HG03039 (cell line): ENCODE results near the gene SHD.
"Not testable (repeated sequence)": the region's sequence is repeated elsewhere in the genome, so short reads cannot be mapped to it uniquely, and the experiment has no call there.

ENCODE experiments used
- ATAC-seq: cut with Tn5 transposase; IDR thresholded peaks from one replicate; pipeline ENCODE4 v1.9.1; 2021; ENCODE audit warnings: mild to moderate bottlenecking, moderate library complexity; ENCODE audit not compliant: unreplicated experiment

The SHD gene

DNA sequence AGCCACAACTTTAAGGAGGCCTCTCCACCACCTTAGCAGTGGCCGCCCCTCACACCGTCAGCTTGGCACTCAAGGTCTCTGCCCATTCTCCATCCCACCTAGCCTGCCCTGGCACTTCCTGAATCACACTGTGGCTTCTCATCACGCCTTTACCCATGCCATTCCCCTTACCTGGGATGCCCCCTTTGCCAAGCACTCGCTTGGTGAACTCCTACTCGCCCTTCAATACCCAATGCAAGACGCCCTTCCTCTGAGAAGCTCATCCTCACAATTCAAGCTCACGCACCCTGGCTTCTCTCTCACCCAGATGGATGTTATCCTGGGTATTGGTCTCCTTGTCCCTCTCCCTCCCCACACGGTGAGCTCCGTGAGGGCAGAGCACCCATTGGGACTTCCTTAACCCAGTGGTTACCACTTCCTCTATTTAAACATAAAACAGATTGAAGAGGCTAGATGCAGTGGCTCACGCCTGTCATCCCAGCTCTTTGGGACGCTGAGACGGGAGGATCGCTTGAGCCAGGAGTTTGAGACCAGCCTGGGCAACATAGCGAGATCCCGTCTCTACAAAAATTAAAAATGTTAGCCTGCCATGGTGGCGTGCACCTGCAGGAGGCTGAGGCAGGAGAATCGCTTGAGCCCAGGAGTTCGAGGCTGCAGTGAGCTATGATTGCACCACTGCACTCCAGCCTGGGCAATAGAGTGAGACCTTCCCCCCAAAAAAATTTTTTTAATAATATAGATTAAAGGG is 12.6 kb upstream of the SHD start:
- no peak for ATAC-seq

DNA sequence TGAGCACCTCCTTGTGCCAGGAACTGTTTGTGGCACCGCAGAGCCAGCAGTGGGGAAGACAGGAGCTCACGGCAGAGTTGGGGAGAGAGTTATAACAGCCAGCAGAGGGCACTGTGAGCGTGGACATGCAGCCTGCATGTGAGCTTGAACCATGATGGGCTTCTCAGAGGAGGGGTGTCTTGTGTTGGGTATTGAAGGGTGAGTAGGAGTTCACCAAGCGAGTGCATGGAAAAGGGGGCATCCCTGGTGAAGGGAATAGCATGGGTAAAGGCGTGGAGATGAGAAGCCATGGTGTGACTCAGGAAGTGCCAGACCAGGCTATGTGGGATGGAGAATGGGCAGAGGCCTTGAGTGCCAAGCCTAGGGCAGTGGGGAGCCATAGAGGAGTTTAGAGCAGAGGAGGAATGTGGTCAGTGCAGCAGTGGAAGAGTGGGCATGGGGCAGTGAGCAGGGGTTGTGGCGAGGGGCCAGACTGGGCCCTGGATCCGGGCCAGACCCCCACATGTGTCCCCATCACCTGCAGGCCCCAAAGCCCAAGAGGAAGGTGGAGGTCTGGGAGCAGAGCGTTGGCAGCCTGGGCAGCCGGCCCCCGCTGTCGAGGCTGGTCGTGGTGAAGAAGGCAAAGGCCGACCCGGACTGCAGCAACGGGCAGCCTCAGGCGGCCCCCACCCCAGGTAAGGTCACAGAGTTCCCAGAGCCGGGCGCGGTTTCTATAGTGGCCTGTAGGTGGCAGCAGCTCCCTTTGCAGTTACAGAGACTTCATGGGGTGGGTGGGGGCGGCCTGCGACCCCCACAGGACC is 11.8 kb upstream of the SHD start:
- ATAC-seq: no peak

DNA sequence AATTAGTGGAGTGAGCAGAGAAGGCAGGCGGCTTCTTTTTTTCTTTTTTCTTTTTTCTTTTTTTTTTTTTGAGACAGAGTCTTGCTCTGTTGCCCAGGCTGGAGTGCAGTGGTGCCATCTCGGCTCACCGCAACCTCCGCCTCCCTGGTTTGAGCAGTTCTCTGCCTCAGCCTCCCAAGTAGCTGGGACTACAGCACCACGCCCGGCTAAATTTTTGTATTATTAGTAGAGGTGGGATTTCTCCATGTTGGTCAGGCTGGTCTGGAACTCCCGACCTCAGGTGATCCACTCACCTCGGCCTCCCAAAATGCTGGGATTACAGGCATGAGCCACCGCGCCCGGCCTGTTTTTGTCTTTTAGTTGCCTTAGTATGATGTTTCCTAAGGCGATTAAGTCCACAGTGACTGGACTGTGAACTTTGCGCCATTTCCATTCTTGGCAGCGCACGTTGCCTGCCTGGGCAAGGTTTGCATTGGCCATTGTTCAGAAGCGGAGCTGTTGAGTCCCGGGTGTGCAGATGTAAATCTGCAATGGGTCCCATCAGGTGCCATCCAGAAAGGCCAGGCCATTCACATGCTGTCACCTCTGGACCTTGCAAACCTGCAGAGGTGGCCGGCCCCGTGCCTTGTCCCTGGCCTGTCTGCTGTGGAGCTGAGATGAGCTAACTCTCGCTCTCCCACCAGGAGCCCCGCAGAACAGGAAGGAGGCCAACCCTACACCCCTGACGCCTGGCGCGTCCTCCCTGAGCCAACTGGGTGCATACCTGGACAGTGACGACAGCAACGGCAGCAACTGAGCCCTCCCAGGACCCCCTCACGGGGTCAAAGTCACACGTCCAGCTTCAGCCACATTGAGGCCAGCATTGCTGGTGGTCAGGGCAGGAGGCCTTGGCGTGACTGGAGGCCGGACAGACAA is 10.9 kb upstream of the SHD start:
- no peak for ATAC-seq

DNA sequence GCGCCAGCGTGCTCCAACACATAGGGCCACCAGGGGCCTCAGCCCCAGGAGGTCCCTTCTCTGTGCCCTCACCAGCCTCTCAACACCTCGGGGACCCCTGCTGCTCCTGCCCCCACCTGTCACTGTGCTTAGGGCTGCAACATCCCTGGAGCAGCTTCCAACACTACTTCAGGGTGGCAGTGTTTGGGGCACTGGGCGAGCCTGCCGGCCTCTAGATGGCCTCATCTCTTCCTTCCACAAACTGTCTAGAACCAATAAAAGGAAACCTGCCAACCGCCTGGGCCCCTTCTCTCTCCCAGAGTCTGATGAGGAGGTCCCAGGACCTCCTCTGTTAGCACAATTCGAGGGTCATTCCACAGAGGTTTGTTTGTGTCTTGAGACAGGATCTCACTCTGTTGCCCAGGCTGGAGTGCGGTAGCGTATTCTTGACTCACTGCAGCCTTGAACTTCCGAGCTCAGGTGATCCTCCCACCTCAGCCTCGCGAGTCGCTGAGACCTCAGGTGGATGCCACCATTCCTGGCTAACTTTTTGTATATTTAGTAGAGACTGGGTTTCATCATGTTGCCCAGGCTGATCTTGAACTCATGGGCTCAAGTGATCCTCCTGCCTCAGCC is 10.1 kb upstream of the SHD start:
- ATAC-seq: no peak

DNA sequence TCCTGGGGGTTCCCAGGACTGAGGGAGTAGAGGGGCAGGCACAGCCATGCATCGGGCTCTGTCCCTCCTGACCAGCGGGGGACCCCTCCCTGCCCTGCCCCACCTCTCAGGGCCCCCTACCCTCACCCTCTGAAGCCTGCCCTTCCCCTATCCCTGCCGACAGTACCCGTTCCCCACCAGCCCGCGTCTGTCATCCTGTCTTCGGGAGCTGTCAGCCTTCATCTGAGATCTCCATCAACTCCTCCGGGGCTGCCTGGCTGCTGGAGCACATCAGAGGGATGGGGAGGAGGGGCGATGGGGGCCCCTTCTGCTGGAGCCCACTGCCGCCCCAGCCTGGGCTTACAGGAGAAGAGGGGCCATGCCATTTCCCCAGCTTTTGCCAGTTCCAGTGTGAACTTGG is 6.2 kb upstream of the SHD start:
- no peak for ATAC-seq

DNA sequence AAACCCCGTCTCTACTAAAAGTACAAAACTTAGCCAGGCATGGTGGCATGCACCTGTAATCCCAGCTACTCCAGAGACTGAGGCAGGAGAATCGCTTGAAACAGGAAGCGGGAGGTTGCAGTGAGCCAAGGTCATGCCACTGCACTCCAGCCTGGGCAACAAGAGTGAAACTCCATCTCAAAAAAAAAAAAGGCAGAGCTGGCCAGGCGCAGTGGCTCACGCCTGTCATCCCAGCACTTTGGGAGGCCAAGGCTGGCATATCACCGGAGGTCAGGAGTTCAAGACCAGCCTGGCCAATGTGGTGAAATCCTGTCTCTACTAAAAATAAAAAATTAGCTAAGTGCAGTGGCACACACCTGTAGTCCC is 4.8 kb upstream of the SHD start:
- not testable (repeated sequence) for ATAC-seq

DNA sequence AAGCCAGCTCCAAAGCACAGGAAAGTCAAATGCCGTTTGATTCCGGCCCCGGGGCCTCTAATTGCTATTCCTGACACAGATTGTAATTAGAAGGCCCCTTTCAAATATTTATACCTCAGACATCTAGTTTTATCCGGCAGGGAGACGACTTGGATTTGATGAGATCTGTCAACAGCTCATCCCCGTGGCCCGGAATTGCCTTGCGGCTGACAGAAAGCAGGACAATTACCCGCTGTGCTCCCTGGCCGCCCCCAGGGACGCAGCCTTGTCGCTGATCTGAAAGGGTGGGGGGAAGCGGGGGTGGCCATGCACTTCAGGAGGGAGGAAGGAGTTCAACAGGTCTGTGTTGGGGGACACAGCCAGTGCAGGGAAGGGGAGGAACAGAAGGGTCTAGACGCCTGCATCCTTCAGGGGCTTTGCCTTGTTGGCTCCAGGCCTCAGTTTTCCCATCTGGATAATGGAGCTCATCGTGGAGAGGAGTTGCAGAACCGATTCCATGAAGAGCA is 1.8 kb upstream of the SHD start:
- no peak for ATAC-seq

DNA sequence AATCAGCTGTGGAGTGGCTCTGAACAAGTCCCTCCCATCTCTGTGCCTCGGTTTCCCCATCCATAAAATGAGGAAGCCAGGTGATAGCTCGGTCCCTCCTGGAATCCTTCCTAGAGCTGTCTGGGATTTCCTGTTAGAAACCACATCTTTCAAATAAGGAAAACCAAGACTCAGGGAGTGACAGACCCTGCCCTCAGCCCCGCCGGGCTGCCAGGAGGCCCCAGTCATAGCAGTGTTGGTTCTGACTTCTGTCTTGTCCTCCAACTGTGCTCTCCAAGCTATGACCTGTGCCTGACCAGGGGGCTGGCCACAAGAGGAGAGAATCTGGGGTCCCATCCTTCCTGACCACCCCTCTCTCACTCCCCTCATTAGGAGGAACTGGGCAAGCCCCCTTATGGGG is 1.1 kb upstream of the SHD start:
- no peak for ATAC-seq

DNA sequence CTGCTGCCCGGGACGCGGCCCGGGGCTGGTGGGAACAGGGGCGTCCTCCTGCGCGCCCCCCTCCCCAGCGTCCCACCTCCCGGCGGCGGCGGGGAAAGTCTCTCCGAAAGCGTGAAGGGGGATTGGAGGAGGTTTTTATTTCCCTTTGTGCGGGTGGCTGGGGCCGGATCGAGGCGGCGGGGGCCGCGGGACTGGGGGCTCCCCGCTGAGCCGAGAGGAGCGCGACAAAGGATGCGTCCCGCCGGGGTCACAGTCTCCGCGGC is 132 bp downstream of the SHD start:
- no peak for ATAC-seq

DNA sequence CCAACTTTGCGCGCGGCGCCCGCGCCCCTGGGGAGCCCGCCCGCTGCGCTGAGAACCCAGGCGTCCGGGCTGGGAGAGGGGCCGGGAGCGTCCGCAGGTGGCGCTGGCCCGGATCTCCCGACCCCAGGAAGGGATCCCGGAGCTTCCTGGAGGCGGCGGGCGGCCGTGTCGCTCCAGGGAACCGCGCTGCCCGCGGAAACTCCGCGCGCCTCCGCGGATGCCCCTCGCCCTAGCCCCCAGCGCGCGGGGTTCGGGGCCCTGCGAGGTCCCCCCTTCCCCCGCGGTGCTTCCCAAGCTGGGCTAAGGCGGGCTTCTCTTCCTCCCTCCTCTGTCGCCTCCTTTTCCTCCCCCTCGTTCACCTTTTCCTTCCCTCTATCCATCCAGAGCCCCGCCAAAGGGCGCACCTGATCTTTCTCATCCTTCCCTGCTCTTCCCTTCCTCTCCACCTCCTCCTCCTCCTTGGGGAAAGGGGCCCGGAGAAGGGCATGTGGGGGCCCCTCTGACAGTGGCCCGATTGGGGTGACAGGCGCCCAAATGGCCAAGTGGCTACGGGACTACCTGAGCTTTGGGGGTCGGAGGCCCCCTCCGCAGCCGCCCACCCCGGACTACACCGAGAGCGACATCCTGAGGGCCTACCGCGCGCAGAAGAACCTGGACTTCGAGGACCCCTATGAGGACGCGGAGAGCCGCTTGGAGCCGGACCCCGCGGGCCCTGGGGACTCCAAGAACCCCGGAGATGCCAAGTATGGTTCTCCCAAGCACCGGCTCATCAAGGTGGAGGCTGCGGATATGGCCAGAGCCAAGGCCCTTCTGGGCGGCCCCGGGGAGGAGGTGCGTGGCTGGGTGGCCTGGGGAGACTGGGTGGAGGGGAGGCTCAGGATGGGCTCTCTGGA is 710 bp downstream of the SHD start:
- ATAC-seq: no peak

DNA sequence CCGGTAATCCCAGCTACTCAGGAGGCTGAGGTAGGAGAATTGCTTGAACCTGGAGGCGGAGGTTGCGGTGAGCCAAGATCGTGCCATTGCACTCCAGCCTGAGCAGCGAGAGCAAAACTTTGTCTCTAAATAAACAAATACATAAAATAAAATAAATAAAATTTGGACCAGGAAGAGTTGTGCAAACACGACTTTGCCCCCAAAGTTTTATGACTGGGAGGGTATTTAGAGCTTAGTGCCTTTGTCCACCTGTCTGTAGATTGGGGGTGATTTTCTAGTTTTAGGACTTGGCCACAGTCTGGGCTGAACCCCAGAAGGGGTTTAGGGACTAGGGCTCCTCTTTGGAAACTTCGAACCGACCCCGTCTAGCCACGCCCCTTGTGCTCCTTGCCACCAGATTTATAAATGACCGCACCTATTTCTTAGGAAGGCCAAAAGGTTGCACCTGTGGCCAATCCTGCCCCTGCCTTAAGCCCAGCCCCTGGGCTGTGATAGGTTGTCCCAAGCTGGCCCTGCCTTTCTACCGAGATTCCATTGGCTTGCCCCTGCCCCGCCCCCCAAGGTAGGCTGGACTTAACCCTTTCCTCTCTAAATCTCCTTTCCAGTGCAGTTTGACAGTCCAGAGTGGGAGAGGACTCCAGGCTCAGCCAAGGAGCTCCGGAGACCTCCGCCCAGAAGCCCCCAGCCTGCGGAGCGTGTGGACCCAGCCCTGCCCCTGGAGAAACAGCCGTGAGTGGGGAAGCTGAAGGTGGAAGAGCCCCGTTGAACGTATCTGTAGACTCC is 5.3 kb downstream of the SHD start:
- no peak for ATAC-seq

DNA sequence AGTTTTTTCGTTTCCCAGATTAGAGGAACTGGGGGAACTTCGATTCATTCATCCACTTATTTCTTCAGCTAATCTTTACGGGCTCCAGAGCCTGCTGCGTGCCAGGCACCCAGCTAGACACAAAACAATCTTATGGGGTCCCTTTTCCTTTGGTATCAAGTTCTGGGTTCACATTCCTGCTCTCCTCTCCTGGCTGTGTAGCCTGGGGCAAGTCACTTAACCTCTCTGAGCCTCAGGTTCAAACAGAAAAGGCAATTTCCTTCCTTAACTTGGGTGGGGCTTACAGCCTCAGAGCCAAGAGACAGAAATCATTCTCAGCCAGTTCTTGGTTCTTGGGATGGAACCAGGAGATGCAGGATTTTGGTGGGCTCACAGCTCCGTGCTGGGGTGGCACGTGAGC is 5.9 kb downstream of the SHD start:
- ATAC-seq: no peak

DNA sequence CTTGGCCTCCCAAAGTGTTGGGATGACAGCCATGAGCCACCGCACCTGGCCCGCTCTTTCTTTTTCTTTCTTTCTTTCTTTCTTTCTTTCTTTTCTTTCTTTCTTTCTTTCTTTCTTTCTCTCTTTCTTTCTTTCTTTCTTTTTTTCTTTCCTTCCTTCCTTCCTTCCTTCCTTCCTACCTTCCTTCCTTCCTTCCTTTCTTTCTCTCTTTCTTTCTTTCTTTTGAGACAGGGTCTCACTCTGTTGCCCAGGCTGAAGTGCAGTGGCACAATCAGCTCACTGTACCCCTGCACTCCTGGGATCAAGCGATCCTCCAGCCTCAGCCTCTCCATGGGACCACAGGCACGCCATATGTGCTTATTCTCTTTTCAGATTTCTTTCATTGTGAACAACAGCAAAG is 7.1 kb downstream of the SHD start:
- ATAC-seq: not testable (repeated sequence)

DNA sequence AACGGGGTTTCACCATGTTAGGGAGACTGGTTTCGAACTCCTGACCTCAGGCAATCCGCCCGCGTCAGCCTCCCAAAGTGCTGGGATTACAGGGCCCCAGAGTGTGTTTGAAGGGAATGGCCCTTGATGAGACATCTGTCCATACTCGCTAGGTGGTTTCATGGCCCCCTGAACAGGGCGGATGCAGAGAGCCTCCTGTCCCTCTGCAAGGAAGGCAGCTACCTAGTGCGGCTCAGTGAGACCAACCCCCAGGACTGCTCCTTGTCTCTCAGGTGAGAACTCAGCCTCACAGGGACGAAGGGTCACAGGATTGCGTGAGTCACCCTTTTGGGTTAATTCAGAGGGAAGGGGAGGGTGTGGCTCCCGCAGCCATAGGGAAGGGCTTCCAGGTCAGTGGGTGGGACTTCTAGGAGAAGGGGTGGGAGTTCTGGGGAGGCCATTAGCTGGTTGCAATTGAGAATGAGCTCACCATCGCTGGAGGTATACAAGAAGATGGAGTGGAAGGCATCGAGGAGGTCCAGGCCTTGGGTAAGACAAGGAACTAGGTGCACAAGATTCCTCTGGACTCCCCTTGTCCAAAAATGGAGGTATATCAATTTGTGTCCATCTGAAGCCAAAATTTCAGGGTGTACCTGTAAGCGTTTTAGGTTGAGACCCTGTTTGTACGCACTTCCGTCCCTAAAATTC is 9.2 kb downstream of the SHD start:
- no peak for ATAC-seq

DNA sequence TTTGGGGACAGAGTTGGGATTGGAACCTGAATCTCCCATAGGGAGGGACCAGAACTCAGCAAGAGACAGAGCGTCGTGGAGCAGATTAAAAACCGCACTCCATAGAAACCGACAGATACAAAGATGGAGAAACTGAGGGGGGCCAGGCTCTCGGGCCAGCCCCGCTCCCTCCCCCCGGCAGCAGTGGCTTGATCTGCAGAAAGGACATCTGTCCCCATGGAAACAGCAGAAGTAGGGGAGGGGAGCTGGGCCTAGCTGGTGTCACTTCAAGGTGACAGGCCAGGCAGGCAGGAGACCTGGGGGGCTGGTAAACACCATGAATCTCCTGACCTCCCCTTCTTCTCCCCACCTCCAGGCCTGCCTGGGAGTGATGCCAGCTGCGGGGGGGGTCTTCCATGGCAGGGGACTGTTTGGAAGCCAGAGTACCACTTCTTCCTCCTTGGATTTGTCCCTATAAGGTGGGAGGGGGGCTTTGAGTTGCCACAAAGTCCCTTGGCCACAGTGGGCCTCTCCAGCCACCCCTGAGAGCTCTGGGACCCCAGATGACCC is 12.2 kb downstream of the SHD start:
- ATAC-seq: no peak

DNA sequence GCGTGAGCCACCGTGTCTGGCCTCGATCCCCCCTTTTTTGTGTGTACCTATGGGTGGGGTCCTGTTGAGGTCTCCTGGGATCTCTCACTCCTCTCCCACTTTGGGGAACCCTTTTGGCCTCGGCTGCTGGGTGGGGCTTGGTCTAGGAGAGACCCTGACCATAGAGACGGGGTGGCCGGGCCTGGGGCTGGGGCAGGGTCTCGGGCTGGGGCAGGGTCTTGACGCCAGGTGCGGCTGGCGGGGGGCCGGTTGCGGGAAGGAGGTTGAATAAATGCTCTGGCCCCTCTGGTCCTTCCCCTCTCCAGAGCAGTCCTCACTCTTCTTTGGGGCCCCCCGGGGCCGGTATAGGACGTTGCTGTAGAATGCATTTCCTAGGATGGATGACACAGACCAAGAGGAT is 13.4 kb downstream of the SHD start:
- ATAC-seq: no peak

DNA sequence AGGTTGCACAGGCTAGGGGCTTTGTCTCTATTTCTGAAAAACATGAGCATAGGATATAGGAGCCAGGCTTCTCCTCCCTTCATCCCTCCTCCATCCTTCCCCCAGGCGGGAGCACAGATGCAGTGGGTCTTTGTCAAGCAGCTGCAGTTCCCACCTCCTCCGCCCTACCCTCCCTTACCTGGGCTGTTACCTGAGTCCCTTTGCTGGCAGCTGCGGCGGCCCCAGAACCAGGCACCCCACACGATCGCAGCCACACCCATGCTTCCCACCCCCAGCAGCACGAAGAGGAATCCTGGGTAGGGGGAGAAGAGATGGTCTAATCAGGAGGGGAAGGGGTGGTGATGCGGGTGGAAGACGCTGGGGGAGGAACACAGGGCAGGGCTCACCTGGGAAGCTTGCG is 15.3 kb downstream of the SHD start:
- ATAC-seq: no peak

DNA sequence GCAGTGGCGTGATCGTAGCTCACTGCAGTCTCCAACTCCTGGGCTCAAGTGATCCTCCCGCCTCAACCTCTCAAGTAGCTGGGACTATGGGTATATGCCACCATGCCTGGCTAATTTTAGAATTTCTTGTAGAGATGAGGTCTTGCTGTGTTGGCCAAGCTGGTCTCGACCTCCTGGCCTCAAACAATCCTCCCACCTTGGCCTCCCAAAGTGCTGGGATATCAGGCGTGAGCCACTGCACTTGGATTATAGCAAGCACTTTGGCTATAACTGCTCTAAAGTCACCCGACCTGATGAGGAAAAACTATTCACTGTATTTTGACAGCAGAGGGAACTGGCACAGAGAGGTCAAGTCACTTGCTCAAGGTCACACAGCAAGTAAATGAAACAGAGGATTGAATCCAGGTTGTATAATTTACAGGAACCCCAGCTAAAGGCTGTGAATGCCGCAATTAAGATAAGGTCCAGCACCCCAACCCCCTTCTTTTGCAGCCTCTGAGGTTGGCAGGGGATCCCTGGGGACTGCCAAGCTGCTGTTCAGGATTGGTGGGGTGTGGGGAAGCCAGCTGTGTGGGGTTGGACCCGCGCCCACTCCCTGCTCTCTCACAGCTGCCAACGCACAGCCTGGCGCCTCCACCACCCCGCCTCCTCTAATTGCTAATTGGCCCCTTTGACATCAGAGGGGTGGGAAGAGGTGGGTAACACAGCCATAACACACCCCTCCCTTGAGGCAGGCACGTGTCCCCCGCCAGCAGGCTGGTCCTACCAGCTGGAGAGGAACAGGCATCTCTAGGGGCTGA is 17.1 kb downstream of the SHD start:
- no peak for ATAC-seq
